WI38 (cell line): Measurements from ENCODE around the gene MS4A2.
"Not testable (repeated sequence)": the region's sequence is repeated elsewhere in the genome, so short reads cannot be mapped to it uniquely, and the experiment has no call there.

Experiments used
- H3K4me3 ChIP-seq: 2 replicates; pipeline ENCODE4 v1.5.1; 2011; ENCODE audit warnings: low read depth, mild to moderate bottlenecking, control low read depth, low read length
- TF ChIP-seq, protein P1 (sequence below): IDR thresholded peaks from 2 replicates; pipeline ENCODE4 v1.5.1; 2012; ENCODE audit warnings: low read depth, mild to moderate bottlenecking, control low read depth, low read length

The MS4A2 gene

DNA sequence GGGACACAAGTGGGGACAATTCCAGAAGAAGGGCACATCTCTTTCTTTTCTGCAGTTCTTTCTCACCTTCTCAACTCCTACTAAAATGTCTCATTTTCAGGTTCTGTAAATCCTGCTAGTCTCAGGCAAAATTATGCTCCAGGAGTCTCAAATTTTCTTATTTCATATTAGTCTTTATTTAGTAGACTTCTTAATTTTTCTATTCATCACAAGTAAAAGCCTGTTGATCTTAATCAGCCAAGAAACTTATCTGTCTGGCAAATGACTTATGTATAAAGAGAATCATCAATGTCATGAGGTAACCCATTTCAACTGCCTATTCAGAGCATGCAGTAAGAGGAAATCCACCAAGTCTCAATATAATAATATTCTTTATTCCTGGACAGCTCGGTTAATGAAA, at the start of gene MS4A2:
Gene MS4A2, plus strand, starts transcription at position 301 of the 400 bp plus-strand sequence. CDS start 102 bp downstream, outside the sequence.
- TF ChIP-seq, protein P1, sequence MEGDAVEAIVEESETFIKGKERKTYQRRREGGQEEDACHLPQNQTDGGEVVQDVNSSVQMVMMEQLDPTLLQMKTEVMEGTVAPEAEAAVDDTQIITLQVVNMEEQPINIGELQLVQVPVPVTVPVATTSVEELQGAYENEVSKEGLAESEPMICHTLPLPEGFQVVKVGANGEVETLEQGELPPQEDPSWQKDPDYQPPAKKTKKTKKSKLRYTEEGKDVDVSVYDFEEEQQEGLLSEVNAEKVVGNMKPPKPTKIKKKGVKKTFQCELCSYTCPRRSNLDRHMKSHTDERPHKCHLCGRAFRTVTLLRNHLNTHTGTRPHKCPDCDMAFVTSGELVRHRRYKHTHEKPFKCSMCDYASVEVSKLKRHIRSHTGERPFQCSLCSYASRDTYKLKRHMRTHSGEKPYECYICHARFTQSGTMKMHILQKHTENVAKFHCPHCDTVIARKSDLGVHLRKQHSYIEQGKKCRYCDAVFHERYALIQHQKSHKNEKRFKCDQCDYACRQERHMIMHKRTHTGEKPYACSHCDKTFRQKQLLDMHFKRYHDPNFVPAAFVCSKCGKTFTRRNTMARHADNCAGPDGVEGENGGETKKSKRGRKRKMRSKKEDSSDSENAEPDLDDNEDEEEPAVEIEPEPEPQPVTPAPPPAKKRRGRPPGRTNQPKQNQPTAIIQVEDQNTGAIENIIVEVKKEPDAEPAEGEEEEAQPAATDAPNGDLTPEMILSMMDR = no peak

DNA sequence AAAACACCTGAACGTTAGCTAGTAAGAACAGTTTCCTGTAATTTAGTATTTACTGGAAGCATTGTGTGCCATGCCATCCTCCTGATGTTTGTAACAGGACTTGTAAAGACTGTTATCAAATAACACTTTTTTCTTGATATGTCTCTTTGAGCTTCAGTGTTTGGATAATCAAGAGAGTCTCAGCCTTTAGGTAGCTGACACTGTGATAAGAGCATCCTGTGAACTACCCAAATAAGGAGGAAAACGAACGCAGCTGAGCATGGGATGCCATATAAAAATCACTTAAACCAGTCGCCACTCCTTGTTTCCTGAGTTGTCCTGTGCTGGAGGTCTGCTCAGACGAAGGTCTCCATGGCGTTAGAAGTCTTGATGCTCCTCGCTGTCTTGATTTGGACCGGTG, 48.4 kb upstream of the MS4A2 start, which contains the start of gene OOSP2:
Gene OOSP2, plus strand, starts transcription at position 301 of the 400 bp plus-strand sequence. Its CDS starts 51 bp downstream, at position 352.
- H3K4me3 ChIP-seq = no peak within 1 kb of the TSS
- TF ChIP-seq, protein P1 = no peak

More for the DNA sequence above, at the start of gene MS4A2:
- no peak within 1 kb of the TSS for H3K4me3 ChIP-seq

DNA sequence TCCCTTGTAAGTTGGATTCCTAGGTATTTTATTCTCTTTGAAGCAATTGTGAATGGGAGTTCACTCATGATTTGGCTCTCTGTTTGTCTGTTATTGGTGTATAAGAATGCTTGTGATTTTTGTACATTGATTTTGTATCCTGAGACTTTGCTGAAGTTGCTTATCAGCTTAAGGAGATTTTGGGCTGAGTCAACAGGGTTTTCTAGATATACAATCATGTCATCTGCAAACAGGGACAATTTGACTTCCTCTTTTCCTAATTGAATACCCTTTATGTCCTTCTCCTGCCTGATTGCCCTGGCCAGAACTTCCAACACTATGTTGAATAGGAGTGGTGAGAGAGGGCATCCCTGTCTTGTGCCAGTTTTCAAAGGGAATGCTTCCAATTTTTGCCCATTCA, 38.0 kb upstream of the MS4A2 start:
- H3K4me3 ChIP-seq = not testable (repeated sequence)

DNA sequence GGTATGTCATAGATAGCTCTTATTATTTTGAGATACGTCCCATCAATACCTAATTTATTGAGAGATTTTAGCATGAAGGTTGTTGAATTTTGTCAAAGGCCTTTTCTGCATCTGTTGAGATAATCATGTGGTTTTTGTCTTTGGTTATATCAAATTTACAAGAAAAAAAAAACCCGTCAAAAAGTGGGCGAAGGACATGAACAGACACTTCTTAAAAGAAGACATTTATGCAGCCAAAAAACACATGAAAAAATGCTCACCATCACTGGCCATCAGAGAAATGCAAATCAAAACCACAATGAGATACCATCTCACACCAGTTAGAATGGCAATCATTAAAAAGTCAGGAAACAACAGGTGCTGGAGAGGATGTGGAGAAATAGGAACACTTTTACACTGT, 37.6 kb upstream of the MS4A2 start:
- not testable (repeated sequence) for H3K4me3 ChIP-seq

DNA sequence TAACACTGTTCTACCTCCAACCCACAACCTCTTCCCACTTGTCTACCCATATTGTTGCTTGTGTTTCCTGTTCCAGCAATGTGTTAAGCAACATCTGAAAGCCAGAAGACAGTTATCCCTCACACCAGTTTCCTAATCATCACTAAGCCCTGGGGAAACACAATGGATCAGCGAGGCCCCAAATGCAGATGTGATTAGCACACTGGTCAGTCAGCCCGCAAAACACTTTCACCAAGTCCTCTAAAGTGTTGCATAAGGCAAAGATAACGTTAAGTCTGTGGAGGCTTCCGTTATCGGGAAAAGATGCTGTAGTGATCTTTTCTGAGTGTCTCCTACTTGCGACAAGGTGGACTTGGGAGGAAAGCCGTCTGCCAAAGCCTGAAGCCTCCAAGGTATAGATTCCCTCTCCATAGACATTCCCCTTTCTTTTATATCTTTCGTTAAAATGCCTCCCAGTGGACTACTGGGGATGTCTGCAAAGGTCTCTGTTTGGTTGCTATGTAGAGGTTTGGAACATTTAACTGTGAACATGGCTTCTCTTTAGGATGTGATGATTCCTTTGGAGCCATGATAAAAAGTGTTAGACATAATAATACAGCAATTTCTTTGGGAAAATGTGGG, 32.0 kb upstream of the MS4A2 start, which contains the start of gene MS4A3:
Gene MS4A3, plus strand, starts transcription at position 317 of the 621 bp plus-strand sequence. CDS start 4,496 bp downstream, outside the sequence.
- TF ChIP-seq, protein P1 = no peak
- no peak within 1 kb of the TSS for H3K4me3 ChIP-seq

DNA sequence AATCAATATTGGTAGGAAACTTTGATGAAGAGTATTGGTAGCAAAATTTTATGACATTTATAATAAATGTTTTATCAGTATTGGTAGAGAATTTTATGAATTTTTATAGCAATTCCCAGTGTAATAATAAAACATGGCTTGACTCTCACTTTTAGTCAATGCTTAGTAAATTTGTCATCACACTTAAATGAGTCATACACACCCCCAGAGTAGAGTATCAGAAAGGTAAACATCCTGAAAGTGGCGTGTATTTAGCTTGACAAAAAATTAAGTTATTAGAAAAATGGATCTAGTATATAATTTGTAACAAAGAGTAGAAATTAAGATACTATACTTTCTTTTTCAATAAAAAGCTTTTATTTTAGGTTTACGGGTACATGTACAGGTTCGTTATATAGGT, 29.4 kb upstream of the MS4A2 start:
- TF ChIP-seq, protein P1 = no peak
- no peak overlapping the region for H3K4me3 ChIP-seq

DNA sequence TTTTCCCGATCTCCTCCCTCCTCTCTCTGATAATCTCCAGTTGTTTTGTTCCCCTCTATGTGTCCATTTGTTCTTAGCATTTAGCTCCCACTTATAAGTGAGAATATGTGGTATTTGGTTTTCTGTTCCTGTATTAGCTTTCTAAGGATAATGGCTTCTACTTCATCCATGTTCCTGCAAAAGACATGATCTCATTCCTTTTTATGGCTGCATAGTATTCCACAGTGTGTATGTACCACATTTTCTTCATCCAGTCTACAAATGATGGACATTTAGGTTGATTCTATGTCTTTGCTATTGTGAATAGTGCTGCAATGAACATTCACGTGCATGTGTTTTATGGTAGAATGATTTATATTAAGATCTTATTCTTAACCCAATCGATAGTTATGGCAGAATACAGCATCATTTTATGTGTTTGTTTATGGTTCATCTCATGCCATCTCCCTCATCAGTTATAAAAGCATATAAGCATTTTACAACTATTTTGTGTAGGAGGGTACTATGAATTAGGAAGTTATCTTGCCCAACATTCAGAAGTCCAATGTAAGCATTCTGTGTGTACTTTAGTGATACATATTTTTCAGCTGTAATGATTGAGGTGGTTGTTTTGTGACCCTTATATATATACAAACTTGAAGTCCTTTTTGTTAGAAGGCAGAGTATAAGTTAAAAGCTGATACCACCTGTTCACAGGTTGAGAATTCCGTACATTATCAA, 28.8 kb upstream of the MS4A2 start:
- no peak overlapping the region for H3K4me3 ChIP-seq
- TF ChIP-seq, protein P1 = no peak

DNA sequence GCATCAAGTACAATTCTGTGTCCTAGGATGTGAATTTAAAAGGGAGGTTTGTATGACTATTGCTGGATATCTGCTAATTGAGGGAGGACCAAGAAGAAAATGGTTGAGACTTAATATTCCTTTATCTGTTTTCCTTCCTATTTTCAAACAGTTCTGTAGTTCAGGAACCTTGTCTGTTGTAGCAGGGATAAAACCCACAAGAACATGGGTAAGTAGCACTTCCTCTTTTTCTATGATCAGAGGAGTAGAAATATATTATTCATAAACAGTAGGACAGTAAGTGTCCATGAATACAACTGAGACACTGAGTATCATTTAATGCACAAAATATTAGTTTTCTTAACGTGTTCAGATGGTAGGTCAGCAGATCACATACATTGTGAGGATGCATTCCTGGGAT, 24.4 kb upstream of the MS4A2 start:
- TF ChIP-seq, protein P1 = no peak

More for the DNA sequence above, 24.4 kb upstream of the MS4A2 start:
- no peak overlapping the region for H3K4me3 ChIP-seq
